BE2C (cell line): ENCODE data around the gene DUOXA2.
"Not testable (repeated sequence)": the region's sequence is repeated elsewhere in the genome, so short reads cannot be mapped to it uniquely, and the experiment has no call there.

ENCODE experiments used
- DNase-seq: peaks from one replicate; pipeline ENCODE4 v3.0.0-alpha.2; 2020
- H3K27me3 ChIP-seq: fragments of 250-450 bp; sonication (Bioruptor Pico); 2 replicates; pipeline ENCODE4 v1.5.1; 2020; ENCODE audit warnings: mild to moderate bottlenecking
- H3K36me3 ChIP-seq: fragments of 250-450 bp; sonication (Bioruptor Pico); 2 replicates; pipeline ENCODE4 v1.5.1; 2020; ENCODE audit warnings: mild to moderate bottlenecking
- H3K4me1 ChIP-seq: fragments of 250-450 bp; sonication (Bioruptor Pico); 2 replicates; pipeline ENCODE4 v1.5.1; 2020
- H3K4me3 ChIP-seq: 2 replicates; pipeline ENCODE4 v1.5.1; 2011; ENCODE audit warnings: low read depth, low read length
- H3K9me3 ChIP-seq: fragments of 250-450 bp; sonication (Bioruptor Pico); 2 replicates; pipeline ENCODE4 v1.5.1; 2020
- TF ChIP-seq, protein P1 (sequence below): IDR thresholded peaks from 2 replicates; pipeline ENCODE4 v1.5.1; 2012; ENCODE audit warnings: mild to moderate bottlenecking, low read depth, low read length

The DUOXA2 gene

GRCh38 chr15:45099549-45100165 is 14.5 kb upstream of the DUOXA2 start:
- Histone ChIP-seq H3K27me3 (no peaks in the 10 kb centered on the region), H3K9me3 (no peaks in the 10 kb centered on the region), H3K4me1 (no peaks in the 10 kb centered on the region), H3K36me3 (no peaks in the 10 kb centered on the region), H3K4me3 (no peak overlapping the region)
- TF ChIP-seq, protein P1, sequence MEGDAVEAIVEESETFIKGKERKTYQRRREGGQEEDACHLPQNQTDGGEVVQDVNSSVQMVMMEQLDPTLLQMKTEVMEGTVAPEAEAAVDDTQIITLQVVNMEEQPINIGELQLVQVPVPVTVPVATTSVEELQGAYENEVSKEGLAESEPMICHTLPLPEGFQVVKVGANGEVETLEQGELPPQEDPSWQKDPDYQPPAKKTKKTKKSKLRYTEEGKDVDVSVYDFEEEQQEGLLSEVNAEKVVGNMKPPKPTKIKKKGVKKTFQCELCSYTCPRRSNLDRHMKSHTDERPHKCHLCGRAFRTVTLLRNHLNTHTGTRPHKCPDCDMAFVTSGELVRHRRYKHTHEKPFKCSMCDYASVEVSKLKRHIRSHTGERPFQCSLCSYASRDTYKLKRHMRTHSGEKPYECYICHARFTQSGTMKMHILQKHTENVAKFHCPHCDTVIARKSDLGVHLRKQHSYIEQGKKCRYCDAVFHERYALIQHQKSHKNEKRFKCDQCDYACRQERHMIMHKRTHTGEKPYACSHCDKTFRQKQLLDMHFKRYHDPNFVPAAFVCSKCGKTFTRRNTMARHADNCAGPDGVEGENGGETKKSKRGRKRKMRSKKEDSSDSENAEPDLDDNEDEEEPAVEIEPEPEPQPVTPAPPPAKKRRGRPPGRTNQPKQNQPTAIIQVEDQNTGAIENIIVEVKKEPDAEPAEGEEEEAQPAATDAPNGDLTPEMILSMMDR = no peak
- no peak for DNase-seq

DNA sequence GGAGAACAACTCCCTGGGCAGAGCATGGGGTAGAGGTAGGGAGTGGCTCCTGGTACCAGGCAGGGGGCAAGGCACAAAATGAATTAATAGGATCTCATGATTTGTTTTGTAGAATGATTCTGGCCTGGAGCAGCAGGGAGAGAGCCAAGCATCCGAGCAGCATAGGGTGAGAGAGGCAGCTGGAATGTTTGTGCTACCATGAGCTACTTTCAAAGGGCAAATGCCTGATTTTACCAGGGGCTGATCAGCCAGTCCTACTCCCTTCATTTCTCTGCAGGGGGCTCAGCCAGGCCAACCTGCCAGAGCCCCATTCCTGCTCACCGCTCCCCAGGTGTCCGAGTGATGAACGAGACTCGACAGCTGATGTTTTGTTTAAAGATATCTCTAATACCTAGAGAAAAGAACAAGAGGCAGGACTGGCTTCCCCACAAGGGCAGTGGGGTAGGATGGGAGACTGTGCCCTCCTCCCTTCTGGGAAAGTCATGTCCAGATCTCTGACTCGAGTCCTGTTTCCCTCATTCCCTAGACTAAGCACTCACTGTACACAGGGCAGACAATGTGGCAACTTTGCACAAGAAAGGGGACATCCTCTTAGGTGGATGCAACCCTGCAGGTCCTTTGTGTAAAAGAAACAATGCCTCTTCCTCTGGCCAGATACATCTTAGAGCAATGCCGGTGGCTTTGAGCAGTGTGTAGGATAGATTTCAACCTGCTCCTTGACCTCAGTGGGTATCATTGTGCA is 13.1 kb upstream of the DUOXA2 start:
- Histone ChIP-seq H3K9me3 (no peaks in the 10 kb centered on the region), H3K4me1 (no peaks in the 10 kb centered on the region), H3K27me3 (no peaks in the 10 kb centered on the region), H3K36me3 (no peaks in the 10 kb centered on the region), H3K4me3 (no peak overlapping the region)
- TF ChIP-seq, protein P1 = no peak
- DNase-seq = no peak

GRCh38 chr15:45101749-45102148 is 12.4 kb upstream of the DUOXA2 start:
- TF ChIP-seq, protein P1 = no peak
- no peak overlapping the region for H3K4me3 ChIP-seq

GRCh38 chr15:45102226-45102625 is 11.9 kb upstream of the DUOXA2 start:
- Histone ChIP-seq H3K4me3 (no peak overlapping the region), H3K4me1 (no peaks in the 10 kb centered on the region), H3K36me3 (no peaks in the 10 kb centered on the region), H3K27me3 (no peaks in the 10 kb centered on the region), H3K9me3 (no peaks in the 10 kb centered on the region)
- TF ChIP-seq, protein P1 = no peak
- no peak for DNase-seq

More at GRCh38 chr15:45101749-45102148, 12.4 kb upstream of the DUOXA2 start:
- H3K4me1 ChIP-seq = no peaks in the 10 kb centered on the region
- DNase-seq = no peak
- H3K27me3 ChIP-seq = no peaks in the 10 kb centered on the region
- no peaks in the 10 kb centered on the region for H3K9me3 ChIP-seq
- no peaks in the 10 kb centered on the region for H3K36me3 ChIP-seq

DNA sequence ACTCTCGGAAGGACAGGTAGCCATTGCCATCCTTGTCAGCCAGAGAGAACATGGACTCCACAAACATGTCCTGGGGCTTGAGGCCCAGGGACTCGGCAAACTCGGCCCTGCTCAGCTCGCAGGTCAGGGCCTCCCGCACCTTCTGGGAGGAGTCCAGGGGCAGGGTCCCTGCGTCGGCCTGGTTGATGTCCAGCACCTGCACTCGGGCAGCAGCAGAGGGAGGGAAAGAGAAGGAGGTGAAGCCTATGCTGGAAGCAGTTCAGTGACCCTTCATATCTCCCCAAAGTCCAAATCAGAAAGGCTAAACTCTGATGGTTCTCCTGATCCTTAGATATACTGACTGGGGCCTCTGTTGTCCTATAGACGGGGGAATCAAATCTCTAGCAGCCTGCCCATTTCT is 10.0 kb upstream of the DUOXA2 start:
- H3K4me1 ChIP-seq, H3K27me3 ChIP-seq, H3K4me3 ChIP-seq, DNase-seq, H3K9me3 ChIP-seq, H3K36me3 ChIP-seq: not testable (repeated sequence)

GRCh38 chr15:45105586-45105985 is 8.5 kb upstream of the DUOXA2 start:
- H3K36me3 ChIP-seq = no peaks in the 10 kb centered on the region
- TF ChIP-seq, protein P1 = no peak
- H3K4me3 ChIP-seq = no peak overlapping the region

More at GRCh38 chr15:45105586-45105985, 8.5 kb upstream of the DUOXA2 start:
- H3K4me1 ChIP-seq = no peaks in the 10 kb centered on the region
- DNase-seq = no peak
- no peaks in the 10 kb centered on the region for H3K27me3 ChIP-seq
- no peaks in the 10 kb centered on the region for H3K9me3 ChIP-seq
